Measurements from ENCODE around the gene LYPD5.
"Not testable (repeated sequence)": the region's sequence is repeated elsewhere in the genome, so short reads cannot be mapped to it uniquely, and the experiment has no call there.

LYPD5 gene

GRCh38 chr19:43802216-43802951 lies at the start of gene LYPD5:
TSS of gene LYPD5 (minus strand) at chr19:43802447. CDS start at chr19:43802380, 67 bp downstream.
- DNase-seq: no peak

GRCh38 chr19:43848821-43849220 lies 46.6 kb upstream of the LYPD5 start:
- no peak for DNase-seq

GRCh38 chr19:43847884-43848283 lies 45.6 kb upstream of the LYPD5 start:
- DNase-seq: no peak

GRCh38 chr19:43847246-43847645 lies 45.0 kb upstream of the LYPD5 start:
- no peak for DNase-seq

- DNase-seq: no peak
Observed at GRCh38 chr19:43842007-43842406, 39.8 kb upstream of the LYPD5 start.

- no peak for DNase-seq
Observed at GRCh38 chr19:43839139-43839538, 36.9 kb upstream of the LYPD5 start.

GRCh38 chr19:43826787-43827754 lies 24.8 kb upstream of the LYPD5 start, which contains the start of gene ZNF283:
TSS of gene ZNF283 (plus strand) at chr19:43827321. CDS start at chr19:43833505, 6,184 bp downstream.
- peak; percentile 83 for DNase-seq

- DNase-seq: not testable (repeated sequence)
Observed at GRCh38 chr19:43824572-43824971, 22.3 kb upstream of the LYPD5 start.

GRCh38 chr19:43823856-43824255 lies 21.6 kb upstream of the LYPD5 start:
- not testable (repeated sequence) for DNase-seq

- DNase-seq: no peak
Observed at GRCh38 chr19:43820884-43821215, 18.6 kb upstream of the LYPD5 start.

GRCh38 chr19:43820098-43820883 lies 18.0 kb upstream of the LYPD5 start:
- no peak for DNase-seq

GRCh38 chr19:43818500-43818899 lies 16.3 kb upstream of the LYPD5 start:
- DNase-seq: no peak

- not testable (repeated sequence) for DNase-seq
Observed at GRCh38 chr19:43817454-43817853, 15.2 kb upstream of the LYPD5 start.

- no peak for DNase-seq
Observed at GRCh38 chr19:43814663-43815352, 12.6 kb upstream of the LYPD5 start.

GRCh38 chr19:43812688-43813087 lies 10.4 kb upstream of the LYPD5 start:
- no peak for DNase-seq

GRCh38 chr19:43812259-43812658 lies 10.0 kb upstream of the LYPD5 start:
- DNase-seq: no peak

- no peak for DNase-seq
Observed at GRCh38 chr19:43811837-43812236, 9.6 kb upstream of the LYPD5 start.

- DNase-seq: peak; percentile 63
Observed at GRCh38 chr19:43809762-43810696, 7.8 kb upstream of the LYPD5 start.

GRCh38 chr19:43807651-43808050 lies 5.4 kb upstream of the LYPD5 start:
- no peak for DNase-seq

GRCh38 chr19:43806848-43807247 lies 4.6 kb upstream of the LYPD5 start:
- DNase-seq: no peak

- not testable (repeated sequence) for DNase-seq
Observed at GRCh38 chr19:43806401-43806800, 4.2 kb upstream of the LYPD5 start.
